Keratinocyte (primary cell): Measurements from ENCODE around the gene LDLRAD2. TPM values are rescaled to one million over a fixed set of nuclear protein-coding genes. Genes with fewer than 3 reads are reported as not detected.

Experiments
- DNase-seq: peaks from one replicate; pipeline ENCODE4 v3.0.0-alpha.2; 2011; ENCODE audit warnings: low read depth, missing footprints, low spot score
- FAIRE-seq: peaks from 2 replicates; lab custom pipeline; 2011; peaks lifted over from hg19 to GRCh38; lab: Jason Lieb, UNC
- H2AFZ ChIP-seq: 2 replicates; pipeline ENCODE4 v1.6.0; 2012; ENCODE audit warnings: low read length, control low read depth, inconsistent platforms; ENCODE audit not compliant: control insufficient read depth
- H3K27ac ChIP-seq: 2 replicates; pipeline ENCODE4 v1.5.1; 2011; ENCODE audit warnings: low read length; ENCODE audit not compliant: control insufficient read depth, insufficient read depth
- H3K27me3 ChIP-seq: 3 replicates; pipeline ENCODE4 v1.6.0; 2011; ENCODE audit warnings: low read length; ENCODE audit not compliant: control insufficient read depth, insufficient read depth; ENCODE audit errors: extremely low read depth
- H3K36me3 ChIP-seq, 2 experiments: 2 replicates in 1 of 2; 3 replicates in 1 of 2; pipeline ENCODE4 v1.5.1; 2011; ENCODE audit warnings: low read length in 2 of 2, mild to moderate bottlenecking in 1 of 2; ENCODE audit not compliant: control insufficient read depth in 2 of 2, insufficient read depth in 2 of 2; ENCODE audit errors: extremely low read depth in 1 of 2
- H3K4me1 ChIP-seq: 3 replicates; pipeline ENCODE4 v1.5.1; 2011; ENCODE audit warnings: low read length; ENCODE audit not compliant: control insufficient read depth, insufficient read depth; ENCODE audit errors: extremely low read depth
- H3K4me2 ChIP-seq: 3 replicates; pipeline ENCODE4 v1.6.0; 2011; ENCODE audit warnings: low read depth, low read length; ENCODE audit not compliant: control insufficient read depth, insufficient read depth; ENCODE audit errors: extremely low read depth
- H3K4me3 ChIP-seq, 3 experiments: fragments of 200-600 bp in 1 of 3; sonication (generic) in 1 of 3; 2 replicates in 2 of 3; 3 replicates in 1 of 3; pipeline ENCODE4 v1.5.1; 2011 to 2016; ENCODE audit warnings: low read length in 3 of 3, mild to moderate bottlenecking in 3 of 3, control low read depth in 2 of 3, inconsistent platforms in 1 of 3, low read depth in 1 of 3, mixed read lengths in 1 of 3, mixed run types in 1 of 3, moderate library complexity in 1 of 3; ENCODE audit not compliant: control insufficient read depth in 2 of 3, insufficient read depth in 2 of 3; ENCODE audit errors: extremely low read depth in 1 of 3
- H3K79me2 ChIP-seq: 2 replicates; pipeline ENCODE4 v1.6.0; 2012; ENCODE audit warnings: low read length; ENCODE audit not compliant: control insufficient read depth, insufficient read depth
- H3K9ac ChIP-seq: 3 replicates; pipeline ENCODE4 v1.6.0; 2011; ENCODE audit warnings: low read length; ENCODE audit not compliant: control insufficient read depth, insufficient read depth; ENCODE audit errors: extremely low read depth
- H3K9me1 ChIP-seq: 3 replicates; pipeline ENCODE4 v1.6.0; 2011; ENCODE audit warnings: low read length; ENCODE audit not compliant: control insufficient read depth, insufficient read depth; ENCODE audit errors: extremely low read depth
- H3K9me3 ChIP-seq: 2 replicates; pipeline ENCODE4 v1.5.1; 2012; ENCODE audit warnings: low read depth, low read length; ENCODE audit not compliant: control insufficient read depth
- H4K20me1 ChIP-seq: 3 replicates; pipeline ENCODE4 v1.6.0; 2011; ENCODE audit warnings: low read length; ENCODE audit not compliant: control insufficient read depth, insufficient read depth; ENCODE audit errors: extremely low read depth
- CTCF ChIP-seq, 3 experiments: IDR thresholded peaks in 1 of 3; conservative IDR thresholded peaks in 1 of 3; optimal IDR thresholded peaks in 1 of 3; 2 replicates in 2 of 3; 3 replicates in 1 of 3; pipeline versions ENCODE3 to v1.5.1; 2011; ENCODE audit warnings: low read length in 3 of 3, mild to moderate bottlenecking in 3 of 3, moderate library complexity in 2 of 3, control low read depth in 1 of 3, inconsistent platforms in 1 of 3; ENCODE audit not compliant: insufficient read depth in 2 of 3; ENCODE audit errors: extremely low read depth in 1 of 3
- EZH2 ChIP-seq: IDR thresholded peaks from one replicate; pipeline ENCODE4 v1.6.1; 2012; ENCODE audit warnings: inconsistent platforms, mild to moderate bottlenecking, low read length, moderate library complexity
- dilution Hi-C: fragments of 300-500 bp; cut with MboI; formaldehyde crosslinking; loops from one replicate; pipeline ENCODE4 v1.7.0; 2020; ENCODE audit warnings: low sequenced_read_pairs; ENCODE audit not compliant: extremely low pct_ligation_motif_present
- polyA plus RNA-seq, 5 experiments: library from polyadenylated mRNA; depleted of rRNA in 3 of 5; stranded (reverse) in 3 of 5; stranded (forward) in 1 of 5; unstranded in 1 of 5; fragments of >200 nt; gene quantifications; 1 replicate in 1 of 5; 2 replicates in 3 of 5; 3 replicates in 1 of 5; pipeline versions ENCODE4 v1.2.1 to v1.2.3, GENCODE V29; 2011 to 2012; ENCODE audit warnings: missing spikeins in 2 of 5, low read depth in 1 of 5, low replicate concordance in 1 of 5

Gene LDLRAD2
- polyA plus RNA-seq, 1 donor (not counting 4 experiments of a cell fraction or from before 2014, with no cell fraction given) = 0.07 TPM

DNA sequence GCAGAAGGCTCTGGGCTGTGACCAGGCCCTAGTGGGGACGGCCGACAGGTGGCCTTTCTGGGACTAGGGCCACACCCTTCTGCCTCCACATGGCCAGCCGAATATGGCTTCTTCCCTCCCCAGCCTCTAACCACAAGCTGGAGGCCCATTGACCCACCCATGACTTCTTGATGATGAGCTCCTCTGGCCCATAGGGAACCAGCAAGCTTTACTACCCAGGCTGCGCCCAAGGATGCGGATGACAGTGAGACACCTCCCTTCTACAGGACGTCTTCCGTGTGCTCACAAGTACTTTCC is 41.0 kb downstream of the LDLRAD2 start:
- DNase-seq (no peak), FAIRE-seq (no peak)
- no peaks in the 10 kb centered on the region for H4K20me1 ChIP-seq
- TF ChIP-seq EZH2 = no peak
- no peak for TF ChIP-seq CTCF (optimal IDR thresholded peaks at IDR 0.05 in 1 of 3, IDR thresholded peaks at IDR 0.05 in 1 of 3, conservative IDR thresholded peaks at IDR 0.05 in 1 of 3; ENCODE audit: extremely low read depth in 1 of 3, insufficient read depth in 2 of 3, low read length in 3 of 3)
- no peaks in the 10 kb centered on the region for H3K9me3 ChIP-seq
- peaks cover 4% of the 10 kb centered on the region for H3K4me1 ChIP-seq
- H3K79me2 ChIP-seq = no peaks in the 10 kb centered on the region
- no peak overlapping the region for H2AFZ ChIP-seq
- dilution Hi-C loops = no loop called here
- no peak overlapping the region for H3K4me2 ChIP-seq
- H3K9me1 ChIP-seq = no peaks in the 10 kb centered on the region
- H3K27ac ChIP-seq = no peak overlapping the region
- H3K36me3 ChIP-seq = peaks cover 24 to 55% of the 10 kb centered on the region in 2 experiments
- H3K27me3 ChIP-seq = no peaks in the 10 kb centered on the region
- H3K4me3 ChIP-seq = no peak overlapping the region
- no peak overlapping the region for H3K9ac ChIP-seq

GRCh38 chr1:21854090-21854750 is 42.2 kb downstream of the LDLRAD2 start:
- Histone ChIP-seq H2AFZ (no peak overlapping the region), H3K79me2 (no peaks in the 10 kb centered on the region), H3K9ac (no peak overlapping the region), H3K27me3 (no peaks in the 10 kb centered on the region), H3K27ac (no peak overlapping the region), H3K4me2 (no peak overlapping the region), H3K4me3 (no peak overlapping the region), H4K20me1 (no peaks in the 10 kb centered on the region), H3K9me1 (no peaks in the 10 kb centered on the region), H3K4me1 (peaks cover 4% of the 10 kb centered on the region), H3K9me3 (no peaks in the 10 kb centered on the region), H3K36me3 (peaks cover 20 to 56% of the 10 kb centered on the region in 2 experiments)
- no peak for FAIRE-seq
- DNase-seq = no peak
- TF ChIP-seq EZH2 = no peak
- TF ChIP-seq CTCF (optimal IDR thresholded peaks at IDR 0.05 in 1 of 3, IDR thresholded peaks at IDR 0.05 in 1 of 3, conservative IDR thresholded peaks at IDR 0.05 in 1 of 3; ENCODE audit: extremely low read depth in 1 of 3, insufficient read depth in 2 of 3, low read length in 3 of 3) = no peak
- dilution Hi-C loops = no loop called here
